Esophagus squamous epithelium (tissue), 5 donors: Measurements from ENCODE around the gene BRD1. TPM values are rescaled to one million over a fixed set of nuclear protein-coding genes. Genes with fewer than 3 reads are reported as not detected.

Source experiments
- DNase-seq: peaks from one replicate; lab custom pipeline; 2025; lab: John Stamatoyannopoulos, UW
- H3K27ac ChIP-seq, 4 donors: fragments of 200-600 bp; sonication (generic); one replicate each; pipeline ENCODE4 v1.5.1; 2016 to 2019; ENCODE audit warnings: mild to moderate bottlenecking in 1 of 4
- H3K27me3 ChIP-seq, 4 donors: fragments of 200-600 bp; sonication (generic); 1 replicate in 3 of 4; 2 replicates in 1 of 4; pipeline versions ENCODE4 v1.5.1 to v1.6.0; 2017 to 2021; ENCODE audit warnings: antibody characterized with exemption in 1 of 4
- H3K36me3 ChIP-seq, 3 donors: fragments of 200-600 bp; sonication (generic); one replicate each; pipeline ENCODE4 v1.5.1; 2016 to 2019
- H3K4me1 ChIP-seq, 3 donors: fragments of 200-600 bp; sonication (generic); one replicate each; pipeline ENCODE4 v1.5.1; 2017 to 2019
- H3K4me3 ChIP-seq, 4 donors: fragments of 200-600 bp; sonication (generic); 1 replicate in 3 of 4; 2 replicates in 1 of 4; pipeline ENCODE4 v1.5.1; 2016 to 2019; ENCODE audit warnings: mild to moderate bottlenecking in 2 of 4, moderate library complexity in 1 of 4
- H3K9me3 ChIP-seq, 3 donors: fragments of 200-600 bp; sonication (generic); one replicate each; pipeline ENCODE4 v1.5.1; 2016 to 2019
- CTCF ChIP-seq, 6 experiments: fragments of 450-650 bp in 4 of 6; fragments of 200-600 bp in 2 of 6; sonication (generic) in 2 of 6; IDR thresholded peaks; one replicate each; pipeline ENCODE4 v1.5.1; 2016 to 2019; ENCODE audit warnings: antibody characterized with exemption in 6 of 6, mild to moderate bottlenecking in 4 of 6, moderate library complexity in 4 of 6
- POLR2A ChIP-seq, 4 donors: fragments of 450-650 bp; IDR thresholded peaks; one replicate each; pipeline ENCODE4 v1.6.1; 2017; ENCODE audit warnings: antibody characterized with exemption in 4 of 4, mild to moderate bottlenecking in 4 of 4, moderate library complexity in 3 of 4
- WGBS, 2 donors: methylation state at CpG; one replicate each; pipeline ENCODE4 v1.1.5; 2018; 5-methylcytosine and 5-hydroxymethylcytosine counted together
- intact Hi-C: fragments of 100-400 bp; cut with DNase I; formaldehyde crosslinking; loops from one replicate; pipeline ENCODE4 v1.15.0; 2022
- total RNA-seq, 4 donors: library from RNA; depleted of rRNA; stranded (reverse); fragments of >200 nt; gene quantifications; one replicate each; pipeline ENCODE4 v1.1.0, GENCODE V29; 2016
- donor health status: DM: yes; HTN: yes; CAD: no.

The BRD1 gene
- total RNA-seq, 4 donors from 2014 or later = 17.8 to 37.4 (median 29.9) TPM

- WGBS, 2 donors = 18 to 65% methylated on average over 2 of the region's 2 CpGs
- intact Hi-C loops = no loop called here
- peaks cover 6 to 48% (median 17%) of the 10 kb centered on the region in 3 donors for H3K9me3 ChIP-seq
- H3K36me3 ChIP-seq = peaks cover 0 to 45% (median 0%) of the 10 kb centered on the region in 3 donors
- no peak overlapping the region for H3K27ac ChIP-seq
- no peaks in the 10 kb centered on the region for H3K27me3 ChIP-seq
- DNase-seq = no peak
- no peak for TF ChIP-seq POLR2A (IDR thresholded peaks at IDR 0.05)
- TF ChIP-seq CTCF (IDR thresholded peaks at IDR 0.05) = no peak
- no peak overlapping the region for H3K4me3 ChIP-seq
- no peaks in the 10 kb centered on the region for H3K4me1 ChIP-seq
These were observed 38.5 kb upstream of the BRD1 start for GRCh38 chr22:49866134-49866533.

DNA sequence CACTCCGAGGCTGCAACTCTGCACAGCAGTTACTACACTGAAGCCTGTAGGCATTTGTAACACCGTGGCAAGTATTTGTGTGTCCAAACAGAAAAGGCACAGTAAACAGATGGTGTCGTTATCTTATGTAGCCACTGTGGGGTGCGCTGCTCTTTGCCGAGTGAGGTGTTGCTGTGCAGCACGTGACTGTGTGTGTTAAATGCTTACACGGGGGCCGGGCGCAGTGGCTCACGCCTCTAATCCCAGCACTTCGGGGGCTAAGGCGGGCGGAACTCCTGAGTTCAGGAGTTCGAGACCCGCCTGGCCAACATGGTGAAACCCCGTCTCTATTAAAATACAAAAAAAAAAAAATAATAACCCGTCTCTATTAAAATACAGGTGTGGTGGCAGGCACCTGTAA is 37.5 kb upstream of the BRD1 start:
- no peak overlapping the region for H3K4me3 ChIP-seq
- 92% methylated on average over 9 to 16 of the region's 17 CpGs for WGBS, 2 donors
- peaks cover 6 to 45% (median 17%) of the 10 kb centered on the region in 3 donors for H3K9me3 ChIP-seq
- H3K27me3 ChIP-seq = no peaks in the 10 kb centered on the region
- intact Hi-C loops = no loop called here
- H3K4me1 ChIP-seq = no peaks in the 10 kb centered on the region
- H3K36me3 ChIP-seq = peaks cover 0 to 45% (median 0%) of the 10 kb centered on the region in 3 donors
- no peak overlapping the region for H3K27ac ChIP-seq
- no peak for TF ChIP-seq POLR2A (IDR thresholded peaks at IDR 0.05)
- TF ChIP-seq CTCF (IDR thresholded peaks at IDR 0.05) = no peak
- no peak for DNase-seq

- Histone ChIP-seq H3K27ac (no peak overlapping the region), H3K27me3 (no peaks in the 10 kb centered on the region), H3K4me3 (no peak overlapping the region), H3K4me1 (no peaks in the 10 kb centered on the region), H3K36me3 (peaks cover 0 to 36% (median 0%) of the 10 kb centered on the region in 3 donors), H3K9me3 (peaks cover 6 to 33% (median 17%) of the 10 kb centered on the region in 3 donors)
- 83 to 93% methylated on average over 6 to 7 of the region's 7 CpGs for WGBS, 2 donors
- no peak for DNase-seq
- TF ChIP-seq CTCF (IDR thresholded peaks at IDR 0.05) (no peak), POLR2A (IDR thresholded peaks at IDR 0.05) (no peak)
- intact Hi-C loops = no loop called here
These were observed 36.3 kb upstream of the BRD1 start for GRCh38 chr22:49863931-49864330.

- WGBS, 2 donors = 88 to 90% methylated on average over 2 to 5 of the region's 5 CpGs
- no peak for DNase-seq
- TF ChIP-seq POLR2A (IDR thresholded peaks at IDR 0.05) (no peak), CTCF (IDR thresholded peaks at IDR 0.05) (no peak)
- H3K27me3 ChIP-seq = no peaks in the 10 kb centered on the region
- peaks cover 6 to 26% (median 15%) of the 10 kb centered on the region in 3 donors for H3K9me3 ChIP-seq
- H3K27ac ChIP-seq = no peak overlapping the region
- peaks cover 0 to 31% (median 0%) of the 10 kb centered on the region in 3 donors for H3K36me3 ChIP-seq
- H3K4me1 ChIP-seq = no peaks in the 10 kb centered on the region
- intact Hi-C loops = no loop called here
- H3K4me3 ChIP-seq = no peak overlapping the region
These were observed 34.8 kb upstream of the BRD1 start for GRCh38 chr22:49862496-49862776.

DNA sequence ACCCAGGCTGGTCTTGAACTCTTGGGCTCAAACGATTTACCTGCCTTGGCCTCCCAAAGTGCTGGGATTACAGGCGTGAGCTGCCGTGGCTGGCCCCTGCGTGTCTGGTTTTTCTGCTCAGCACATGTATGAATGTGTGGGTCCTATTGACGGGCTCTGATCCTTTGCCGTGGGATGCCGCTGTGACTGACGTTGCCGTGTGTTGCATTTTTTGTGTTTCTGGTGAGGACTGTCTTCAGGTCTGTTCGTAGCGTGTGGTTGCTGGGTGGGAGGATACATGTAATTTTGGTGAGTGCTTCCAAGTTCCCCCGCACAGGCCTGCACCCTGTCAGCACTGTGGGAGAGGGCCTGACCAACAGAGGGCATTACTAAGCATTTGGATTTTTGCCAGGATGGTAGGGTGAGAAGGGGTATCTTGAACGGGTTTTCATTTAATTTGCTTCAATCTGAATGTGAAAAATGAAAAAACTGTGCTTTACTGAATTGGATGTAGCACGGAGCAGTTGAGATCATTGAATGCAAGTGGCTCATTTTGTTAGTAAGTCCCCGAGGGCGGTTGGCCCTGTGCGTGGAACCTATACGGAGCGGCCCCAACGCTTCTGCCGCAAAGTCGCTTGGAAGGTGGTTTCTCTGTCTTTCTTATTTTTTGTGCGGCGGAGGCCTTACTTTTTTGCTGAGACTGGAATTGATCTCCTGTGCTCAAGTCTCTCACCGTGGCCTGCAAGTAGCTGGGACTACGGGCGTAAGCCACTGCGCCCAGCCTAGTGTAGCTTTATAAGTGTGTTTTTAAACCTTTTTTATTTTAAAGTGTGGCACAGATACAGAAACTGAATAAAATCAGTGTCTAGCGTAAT is 34.2 kb upstream of the BRD1 start:
- Histone ChIP-seq H3K9me3 (peaks cover 6 to 21% (median 9%) of the 10 kb centered on the region in 3 donors), H3K4me3 (no peak overlapping the region), H3K4me1 (no peaks in the 10 kb centered on the region), H3K36me3 (peaks cover 0 to 31% (median 0%) of the 10 kb centered on the region in 3 donors), H3K27me3 (no peaks in the 10 kb centered on the region), H3K27ac (no peak overlapping the region)
- intact Hi-C loops = no loop called here
- DNase-seq = no peak
- TF ChIP-seq POLR2A (IDR thresholded peaks at IDR 0.05) (no peak), CTCF (IDR thresholded peaks at IDR 0.05) (no peak)
- 84 to 88% methylated on average over 23 to 25 of the region's 29 CpGs for WGBS, 2 donors
